HTERT RPE-1 (cell line): ENCODE measurements around the gene SLC25A41.
"Not testable (repeated sequence)": the region's sequence is repeated elsewhere in the genome, so short reads cannot be mapped to it uniquely, and the experiment has no call there.

ENCODE experiments used
- in situ Hi-C: fragments of 300-500 bp; cut with MboI; formaldehyde crosslinking; loops from 4 replicates; pipeline ENCODE4 v1.14.3; 2020; ENCODE audit warnings: low sequenced_read_pairs

The SLC25A41 gene

DNA sequence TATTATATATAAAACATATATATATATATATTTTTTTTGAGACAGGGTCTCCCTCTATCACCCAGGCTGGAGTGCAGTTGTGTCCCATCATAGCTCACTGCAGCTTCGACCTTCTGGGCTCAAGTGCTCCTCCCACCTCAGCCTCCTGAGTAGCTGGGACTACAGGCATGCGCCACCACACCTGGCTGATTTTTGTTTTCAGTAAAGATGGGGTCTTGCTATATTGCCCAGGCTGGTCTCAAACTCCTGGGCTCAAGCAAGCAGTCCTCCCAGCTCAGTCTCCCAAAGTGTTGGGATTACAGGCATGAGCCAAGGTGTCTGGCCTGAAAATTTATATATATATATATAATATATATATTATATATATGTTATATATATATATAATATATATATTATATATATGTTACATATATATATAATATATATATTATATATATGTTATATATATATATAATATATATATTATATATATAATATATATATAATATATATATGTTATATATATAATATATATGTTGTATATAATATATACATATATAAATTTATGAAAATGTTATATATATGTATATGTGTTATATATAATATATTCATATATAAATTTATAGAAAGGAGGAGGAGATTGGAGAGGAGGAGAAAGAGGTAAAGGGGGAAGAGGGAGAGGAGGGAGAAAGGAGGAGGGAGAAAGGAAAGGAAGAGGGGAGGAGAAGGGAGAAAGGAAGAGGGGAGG is 4.7 kb downstream of the SLC25A41 start:
- in situ Hi-C loops, result not testable (repeated sequence)

GRCh38 chr19:6427131-6427530 is 6.4 kb downstream of the SLC25A41 start:
- in situ Hi-C loops, result no loop called here

DNA sequence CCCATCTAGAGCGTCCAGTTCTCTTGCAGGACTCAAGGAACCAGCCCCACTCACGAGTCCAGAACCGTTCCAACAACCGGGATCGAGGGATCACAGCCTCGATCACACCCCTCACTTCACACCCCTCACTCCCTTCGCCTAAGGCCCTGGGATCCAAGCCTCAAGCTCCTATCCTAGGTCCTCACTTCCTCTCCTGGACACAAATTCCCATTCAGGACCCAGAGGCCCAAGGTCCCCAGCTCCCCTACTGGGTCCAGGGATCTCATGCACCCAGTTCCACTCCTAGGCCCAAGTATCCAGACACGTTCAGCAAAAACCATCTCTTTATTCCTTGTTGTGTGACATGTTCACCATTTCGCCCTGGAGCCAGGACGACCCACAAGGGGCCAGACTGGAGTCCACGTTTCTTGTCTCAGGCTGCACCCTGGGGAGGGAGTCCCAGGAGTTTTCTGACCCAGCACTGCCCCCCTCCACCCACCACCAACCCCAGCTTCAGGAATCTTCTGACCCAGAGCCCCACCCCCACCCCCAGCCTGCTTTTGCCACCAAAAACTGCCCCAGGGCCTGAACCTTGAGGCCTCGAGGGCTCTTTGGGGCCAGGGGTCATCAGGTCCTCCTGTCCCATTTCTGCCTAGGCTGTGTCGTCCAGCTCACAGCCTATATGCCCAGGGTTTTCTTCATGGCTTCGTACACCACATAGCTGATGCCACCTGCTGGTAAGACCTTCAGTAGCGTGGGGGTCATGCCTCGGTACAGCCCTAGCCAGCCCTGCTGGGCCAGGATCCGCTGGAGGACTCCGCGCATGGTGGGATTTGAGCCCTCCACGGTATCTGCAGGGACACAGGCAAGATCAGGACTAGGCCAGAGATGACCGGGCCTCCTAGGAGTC is 7.6 kb downstream of the SLC25A41 start:
- in situ Hi-C loops, result no loop called here

- in situ Hi-C loops, result no loop called here
Observed at GRCh38 chr19:6424939-6425731, 8.4 kb downstream of the SLC25A41 start.

DNA sequence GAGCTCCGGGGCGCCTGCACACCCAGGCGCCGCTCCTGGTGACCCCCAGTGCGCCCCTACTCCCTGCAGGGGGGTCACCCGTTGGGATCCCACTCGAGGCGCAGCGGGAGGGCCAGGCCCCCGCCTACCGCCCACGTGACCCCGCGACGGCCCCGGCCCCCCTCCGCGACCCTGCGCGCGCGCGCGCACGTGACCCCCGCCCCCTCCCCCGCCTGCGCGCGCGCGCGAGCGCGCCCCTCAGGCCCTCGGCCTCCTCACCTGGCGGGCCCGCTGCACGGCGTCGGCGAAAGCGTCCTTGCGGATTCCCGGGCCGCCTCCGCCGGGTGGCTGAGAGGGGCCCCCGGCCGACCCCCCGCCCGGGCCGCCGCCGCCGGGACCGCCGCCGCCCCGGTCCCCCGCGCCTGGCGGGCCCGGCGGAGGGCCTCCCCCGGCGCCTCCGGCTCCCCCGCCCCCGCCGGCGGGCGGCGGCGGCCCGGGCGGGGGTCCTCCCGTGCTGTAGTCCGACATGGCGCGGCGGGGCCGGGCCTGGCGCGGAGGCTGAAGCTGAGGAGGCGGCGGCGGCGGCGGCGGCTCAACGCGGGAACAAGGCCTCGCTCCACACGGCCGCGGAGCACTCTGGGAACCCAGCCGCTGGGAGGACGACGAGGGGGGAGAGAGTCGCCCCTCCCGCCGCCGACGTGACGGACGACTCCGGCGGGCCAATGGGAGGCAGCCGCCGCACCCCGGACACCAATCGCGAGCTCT is 9.2 kb downstream of the SLC25A41 start, which contains the start of gene KHSRP:
TSS of gene KHSRP (minus strand) at position 617 of the 744 bp plus-strand sequence. CDS start at position 507, 110 bp downstream.
- in situ Hi-C loops, result no loop called here

- in situ Hi-C loops, result no loop called here
Observed at GRCh38 chr19:6423499-6424194, 9.9 kb downstream of the SLC25A41 start.

GRCh38 chr19:6421075-6422014 is 12.2 kb downstream of the SLC25A41 start:
- in situ Hi-C loops, result no loop called here

DNA sequence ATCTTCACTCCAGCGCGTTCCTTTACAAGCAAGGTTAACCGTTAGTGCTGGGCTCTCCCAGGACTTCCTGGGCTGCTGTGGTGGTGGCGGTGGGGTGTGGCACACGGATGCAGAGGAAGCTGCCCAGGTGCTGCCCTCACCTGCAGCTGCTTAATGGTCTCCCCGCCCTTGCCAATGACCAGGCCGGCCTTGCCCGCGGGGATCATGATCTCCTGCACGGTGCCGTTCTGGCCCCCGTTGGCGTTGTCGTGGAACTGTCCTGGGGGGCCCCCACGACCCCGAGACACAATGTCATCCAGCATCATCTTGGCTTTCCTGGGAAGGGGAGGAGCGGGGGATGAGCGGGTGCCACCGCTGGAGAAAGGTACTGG is 15.0 kb downstream of the SLC25A41 start:
- in situ Hi-C loops, result no loop called here

DNA sequence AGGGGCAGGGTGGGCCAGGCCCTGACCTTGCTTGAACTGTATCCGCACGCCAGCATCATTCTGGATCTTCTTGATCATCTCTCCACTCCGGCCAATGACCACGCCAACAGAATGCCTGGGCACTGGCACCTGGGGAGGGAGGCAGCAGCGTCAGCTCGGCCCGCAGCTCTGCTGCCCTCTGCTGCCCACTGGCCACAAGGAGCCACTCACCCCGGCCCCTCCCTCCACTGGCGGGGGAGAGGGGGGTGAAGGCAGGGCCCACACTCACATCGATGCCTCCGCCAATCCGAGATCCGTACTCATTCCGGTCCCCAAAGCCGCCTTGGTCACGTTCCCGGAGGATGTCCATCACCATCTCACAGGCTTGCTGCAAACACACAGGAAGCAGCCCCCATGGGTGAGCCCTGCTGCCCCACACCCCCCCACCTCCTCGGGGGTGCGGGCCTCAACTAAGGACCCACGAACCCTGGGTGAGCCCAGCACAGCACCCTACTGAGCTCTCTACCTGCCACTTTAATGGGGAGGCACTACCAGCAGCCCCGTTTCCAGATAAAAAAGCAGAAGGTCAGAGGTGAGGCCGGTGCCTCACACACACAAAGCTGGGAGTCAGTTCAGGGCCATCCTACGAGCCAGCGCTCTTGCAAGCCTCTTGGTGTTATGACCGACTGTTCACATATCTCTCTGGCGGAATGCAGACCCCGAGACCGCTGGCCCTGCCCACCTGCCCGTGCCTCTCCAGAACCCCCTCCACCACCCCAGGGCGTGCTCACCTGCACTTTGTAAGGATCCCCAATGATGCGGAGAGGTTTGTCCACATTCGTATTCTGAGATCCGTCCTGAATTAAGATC is 15.6 kb downstream of the SLC25A41 start:
- in situ Hi-C loops, result no loop called here

- in situ Hi-C loops, result no loop called here
Observed at GRCh38 chr19:6416658-6417405, 16.7 kb downstream of the SLC25A41 start.

DNA sequence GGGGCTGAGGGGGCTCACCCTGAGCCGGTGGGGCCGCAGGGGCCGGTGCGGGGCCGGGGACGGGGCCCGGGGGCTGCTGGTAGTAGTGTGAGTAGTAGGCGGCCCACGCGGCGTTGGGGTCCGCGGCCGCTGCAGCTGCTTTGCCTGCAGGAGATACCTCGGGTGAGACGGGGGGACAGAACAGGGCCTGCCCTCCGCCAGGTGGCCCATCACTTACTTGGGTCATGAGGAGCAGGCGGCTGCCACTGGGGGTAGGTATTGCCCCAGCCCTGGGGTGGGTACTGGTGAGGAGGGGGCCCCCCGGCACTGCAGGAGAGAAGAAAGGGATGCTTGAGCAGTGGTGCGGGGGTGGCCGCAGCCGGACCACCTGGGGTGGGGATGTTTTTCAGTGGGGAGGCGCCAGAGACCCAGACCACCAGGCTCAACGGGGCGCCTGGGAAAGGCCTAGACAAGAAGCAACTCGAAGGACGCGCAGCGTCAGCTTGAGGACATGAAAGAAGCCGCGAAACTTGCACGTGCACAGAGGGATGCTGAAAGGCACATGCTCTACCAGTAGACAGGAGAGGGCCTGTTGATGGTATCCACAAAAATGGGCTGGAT is 17.9 kb downstream of the SLC25A41 start:
- in situ Hi-C loops, result no loop called here

DNA sequence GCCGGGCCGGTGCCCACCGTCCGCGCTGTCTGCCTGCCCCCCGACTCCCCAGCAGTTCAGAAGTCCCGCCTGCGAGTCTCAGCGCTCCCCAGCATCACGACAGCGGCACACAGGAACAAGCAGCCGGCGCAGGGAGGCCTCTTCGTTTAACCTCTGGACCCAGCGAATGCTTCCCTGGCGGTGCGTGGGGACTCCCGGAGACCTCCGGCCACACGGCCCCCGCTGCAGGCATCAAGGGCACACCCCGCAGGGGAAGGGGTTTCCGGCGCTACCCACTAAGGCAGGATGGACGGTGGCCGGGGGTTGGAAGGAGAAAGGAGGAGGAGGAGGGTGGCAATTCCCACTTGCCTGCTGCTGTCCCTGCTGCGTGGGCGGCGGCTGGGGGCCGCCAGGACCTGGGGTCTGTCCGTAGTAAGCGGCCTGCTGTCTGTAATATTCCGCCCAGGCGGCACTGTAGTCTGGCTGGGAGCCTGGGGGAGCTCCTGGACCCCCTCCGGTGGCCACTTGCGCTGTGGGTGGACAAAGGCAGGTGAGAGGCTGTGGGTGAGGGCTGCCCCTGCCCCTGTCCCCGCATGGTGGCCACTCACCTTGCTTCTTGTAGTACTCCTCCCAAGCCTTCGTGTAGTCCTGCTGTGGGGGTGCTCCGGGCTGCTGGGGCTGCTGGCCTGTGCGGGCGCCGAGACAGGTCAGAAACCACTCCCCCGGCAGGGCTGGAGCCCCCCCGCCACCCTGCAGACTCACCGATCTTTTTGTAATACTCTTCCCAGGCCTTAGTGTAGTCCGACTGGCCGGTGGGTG is 18.6 kb downstream of the SLC25A41 start:
- in situ Hi-C loops, result no loop called here

DNA sequence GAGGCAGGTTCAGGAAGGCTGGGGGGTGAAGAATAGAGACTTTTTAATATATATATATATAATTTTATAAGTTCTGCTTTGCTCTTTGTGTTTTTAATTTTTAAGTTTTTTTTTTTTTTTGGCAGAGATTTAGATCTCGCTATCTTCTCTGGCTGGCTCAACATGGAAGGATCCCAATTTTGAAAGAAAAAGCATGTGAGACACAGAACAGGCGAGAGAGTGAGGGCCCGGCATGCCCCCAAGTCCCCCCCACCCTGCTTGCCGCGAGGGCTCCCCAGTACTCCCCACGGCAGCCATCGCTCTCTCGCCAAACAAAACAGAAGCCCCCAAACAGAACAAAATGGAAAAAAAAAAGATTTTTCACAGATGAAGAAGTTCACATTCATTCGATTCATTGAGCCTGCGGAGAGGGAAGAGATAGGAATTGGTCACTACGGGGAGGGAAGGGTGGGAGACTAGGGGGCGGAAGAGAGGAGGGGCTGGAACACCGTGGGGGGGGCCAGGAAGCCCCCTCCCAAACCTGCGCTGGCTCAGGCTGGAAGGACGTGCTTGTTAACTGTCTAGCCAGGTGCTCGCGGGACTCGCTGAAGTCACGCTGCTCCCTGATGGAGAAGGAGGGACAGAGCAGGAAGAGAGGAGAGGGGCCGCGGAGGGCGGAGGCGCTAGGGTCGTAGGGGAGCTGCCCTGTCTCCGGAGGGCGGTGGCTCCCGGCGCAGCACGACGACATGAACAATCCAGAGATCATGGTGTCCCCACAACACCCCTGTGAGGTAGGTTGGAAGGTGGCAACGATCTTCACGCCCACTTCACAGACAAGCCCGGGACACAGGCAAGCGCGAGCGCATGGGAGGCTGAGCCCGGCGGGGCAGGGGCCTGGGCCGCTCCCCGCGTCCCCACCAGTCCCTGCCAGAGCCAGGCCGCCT is 19.6 kb downstream of the SLC25A41 start:
- in situ Hi-C loops, result no loop called here

DNA sequence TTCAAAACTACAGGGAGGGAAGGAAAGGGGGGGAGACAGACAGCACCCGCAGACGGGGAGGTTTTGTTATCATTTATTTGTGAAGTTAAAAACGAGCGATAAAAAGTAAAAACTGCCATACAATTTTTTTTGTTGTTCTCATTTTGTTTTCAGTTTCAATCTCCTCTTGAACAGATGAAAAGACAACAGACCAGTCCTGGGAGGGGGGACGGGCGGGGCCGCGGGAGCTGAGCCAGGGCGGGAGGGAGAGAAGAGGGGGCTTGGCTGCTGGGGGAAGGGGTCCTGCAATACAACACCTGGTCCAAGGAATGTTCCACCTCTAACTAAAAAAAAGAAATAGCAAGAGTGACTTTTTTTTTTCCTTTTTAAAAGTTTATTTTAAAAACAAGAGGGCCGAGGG is 20.3 kb downstream of the SLC25A41 start:
- in situ Hi-C loops, result no loop called here
